Lower leg skin (tissue), 3 donors: ENCODE measurements around the gene BTNL3.

Experiments used
- CTCF ChIP-seq, 3 donors: fragments of 450-650 bp; IDR thresholded peaks; one replicate each; pipeline ENCODE4 v1.5.1; 2016; ENCODE audit warnings: antibody characterized with exemption in 3 of 3, mild to moderate bottlenecking in 3 of 3, moderate library complexity in 2 of 3
- POLR2A ChIP-seq, 2 donors: fragments of 450-650 bp; IDR thresholded peaks; one replicate each; pipeline ENCODE4 v1.6.1; 2016 to 2017; ENCODE audit warnings: antibody characterized with exemption in 2 of 2, mild to moderate bottlenecking in 1 of 2, moderate library complexity in 1 of 2

GRCh38 chr5:180990086-180990881 lies 1.6 kb downstream of the BTNL3 start:
- TF ChIP-seq CTCF (IDR thresholded peaks at IDR 0.05) (no peak), POLR2A (IDR thresholded peaks at IDR 0.05) (no peak)
